Stimulated activated CD4-positive, alpha-beta T cell treated with anti-CD3 and anti-CD28 coated beads, Interleukin-1b, Interleukin-23, amount 100 ng/mL, for 24 hours (primary cell): ENCODE measurements around the gene PEX10.
"Not testable (repeated sequence)": the region's sequence is repeated elsewhere in the genome, so short reads cannot be mapped to it uniquely, and the experiment has no call there.

Source experiments
- DNase-seq, 4 experiments: peaks; one replicate each; pipeline ENCODE4 v3.0.0-alpha.2; 2020; ENCODE audit warnings: low read depth in 4 of 4, low spot score in 1 of 4

Gene PEX10

GRCh38 chr1:2443277-2444137 lies 31.1 kb upstream of the PEX10 start:
- no peak for DNase-seq

GRCh38 chr1:2442661-2443060 lies 30.3 kb upstream of the PEX10 start:
- no peak for DNase-seq

DNA sequence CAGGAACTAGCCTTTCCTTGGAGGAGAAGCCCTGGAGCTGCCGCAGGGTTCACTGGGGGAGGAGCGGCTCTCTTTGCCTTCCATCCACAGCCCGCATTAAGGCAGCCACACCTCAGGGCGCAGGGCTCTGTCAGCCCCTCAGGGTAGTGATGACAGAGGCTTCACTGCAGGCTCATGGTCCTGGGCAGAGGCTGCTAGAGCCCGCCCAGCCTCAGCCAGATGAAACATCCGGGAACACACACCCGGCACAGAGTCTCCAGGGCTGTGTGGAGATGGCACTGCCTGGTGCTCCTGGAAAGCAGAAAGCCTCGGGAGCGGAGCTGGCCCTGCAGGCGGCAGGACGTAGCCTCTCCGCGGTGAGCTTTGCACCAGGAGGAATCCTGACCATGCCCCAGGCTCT lies 29.4 kb upstream of the PEX10 start:
- no peak for DNase-seq

DNA sequence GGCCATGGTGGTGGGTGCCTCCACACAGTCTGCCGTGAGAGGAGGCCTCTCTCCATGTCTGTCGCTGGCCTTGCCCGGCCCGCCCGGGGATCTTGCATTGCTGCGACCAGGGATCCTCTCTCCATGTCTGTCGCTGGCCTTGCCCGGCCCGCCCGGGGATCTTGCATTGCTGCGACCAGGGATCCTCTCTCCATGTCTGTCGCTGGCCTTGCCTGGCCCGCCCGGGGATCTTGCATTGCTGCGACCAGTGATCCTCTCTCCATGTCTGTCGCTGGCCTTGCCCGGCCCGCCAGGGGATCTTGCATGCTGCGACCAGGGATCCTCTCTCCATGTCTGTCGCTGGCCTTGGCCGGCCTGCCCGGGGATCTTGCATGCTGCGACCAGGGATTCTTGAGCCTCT lies 28.0 kb upstream of the PEX10 start:
- DNase-seq = not testable (repeated sequence)

- DNase-seq = no peak
These were observed 27.0 kb upstream of the PEX10 start for GRCh38 chr1:2439369-2439768.

DNA sequence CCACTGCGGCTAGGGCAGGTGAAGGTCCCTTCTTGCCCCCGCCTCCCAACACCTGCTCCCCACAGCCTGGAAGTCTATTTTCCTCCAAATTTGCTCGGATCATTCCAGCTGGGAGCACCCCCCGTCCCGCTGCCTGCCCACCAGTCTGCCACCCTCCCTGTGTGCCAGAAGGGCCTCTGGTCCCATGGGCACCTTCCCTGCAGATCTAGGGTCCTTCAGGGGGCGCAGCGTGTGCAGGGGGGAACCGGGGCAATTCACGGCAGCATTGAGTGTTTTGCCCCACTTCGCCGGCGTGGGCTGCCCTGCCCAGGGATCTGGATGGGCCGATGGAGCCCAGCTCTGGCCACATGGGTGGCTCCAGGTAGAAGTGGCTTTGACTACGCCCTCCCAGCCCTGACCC lies 26.3 kb upstream of the PEX10 start:
- no peak for DNase-seq

- DNase-seq = no peak
These were observed 25.7 kb upstream of the PEX10 start for GRCh38 chr1:2438038-2438437.

DNA sequence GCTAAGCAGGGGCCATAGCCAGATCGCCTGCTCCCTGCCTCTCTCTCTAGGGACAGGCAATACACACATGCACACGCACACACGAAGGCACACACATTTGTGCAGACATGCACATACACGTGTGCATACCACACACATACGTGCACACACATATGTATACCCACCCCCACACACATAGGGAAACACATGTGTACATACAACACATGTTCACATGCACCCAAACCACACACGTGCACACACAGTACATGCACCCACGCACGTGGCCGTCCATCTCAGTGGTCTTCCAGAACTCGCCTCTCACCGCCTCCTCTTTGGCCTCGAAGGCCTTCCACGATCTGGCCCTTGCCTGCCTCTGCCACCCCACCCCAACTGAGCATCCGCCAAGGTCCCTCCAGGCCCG lies 25.3 kb upstream of the PEX10 start:
- DNase-seq = no peak

- no peak for DNase-seq
These were observed 24.5 kb upstream of the PEX10 start for GRCh38 chr1:2436876-2437275.

GRCh38 chr1:2435746-2436355 lies 23.5 kb upstream of the PEX10 start:
- no peak for DNase-seq

DNA sequence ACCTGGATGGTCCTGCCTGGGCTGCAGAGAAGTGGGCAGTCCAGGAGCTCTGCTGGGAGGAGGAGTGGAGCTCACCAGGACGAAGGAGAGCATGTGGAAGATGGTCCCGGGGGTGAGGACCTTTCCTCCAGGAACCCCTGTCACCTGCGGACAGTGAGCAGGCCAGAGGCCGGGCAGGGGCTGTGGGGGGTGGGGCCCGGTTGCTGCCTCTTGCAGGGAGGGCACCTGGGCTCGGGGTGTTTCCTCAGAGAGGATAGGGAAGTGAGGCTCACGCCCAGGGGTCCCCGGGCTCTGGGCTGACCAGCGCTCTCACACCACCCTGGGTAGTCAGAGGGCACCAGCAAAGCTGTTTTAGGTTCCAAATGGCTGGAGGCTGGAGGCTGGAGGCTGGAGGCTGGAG lies 22.7 kb upstream of the PEX10 start:
- DNase-seq = no peak

- DNase-seq = no peak
These were observed 21.7 kb upstream of the PEX10 start for GRCh38 chr1:2433936-2434655.

- DNase-seq = no peak
These were observed 20.8 kb upstream of the PEX10 start for GRCh38 chr1:2433196-2433595.

- DNase-seq = no peak
These were observed 20.1 kb upstream of the PEX10 start for GRCh38 chr1:2432441-2432844.

DNA sequence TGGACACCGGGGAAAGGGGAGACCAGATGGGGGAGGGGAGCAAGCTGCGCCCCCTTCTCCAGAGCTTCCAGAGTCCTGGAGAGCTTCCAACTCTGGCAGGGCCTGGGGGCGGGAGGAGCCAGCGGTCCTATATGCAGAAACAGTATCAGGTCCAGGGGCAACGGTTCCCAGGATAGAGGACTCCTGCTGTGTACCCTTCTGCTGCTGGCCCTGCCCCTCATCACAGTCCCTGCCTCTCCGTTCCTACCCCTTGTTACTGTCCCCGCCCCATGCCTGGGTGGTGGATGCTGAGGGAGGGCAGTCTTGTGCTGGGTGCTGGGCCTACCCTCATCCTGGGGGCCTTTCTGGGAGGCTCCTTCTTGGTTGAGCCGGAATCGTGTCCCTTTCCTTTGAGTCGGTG lies 19.2 kb upstream of the PEX10 start:
- DNase-seq = no peak

DNA sequence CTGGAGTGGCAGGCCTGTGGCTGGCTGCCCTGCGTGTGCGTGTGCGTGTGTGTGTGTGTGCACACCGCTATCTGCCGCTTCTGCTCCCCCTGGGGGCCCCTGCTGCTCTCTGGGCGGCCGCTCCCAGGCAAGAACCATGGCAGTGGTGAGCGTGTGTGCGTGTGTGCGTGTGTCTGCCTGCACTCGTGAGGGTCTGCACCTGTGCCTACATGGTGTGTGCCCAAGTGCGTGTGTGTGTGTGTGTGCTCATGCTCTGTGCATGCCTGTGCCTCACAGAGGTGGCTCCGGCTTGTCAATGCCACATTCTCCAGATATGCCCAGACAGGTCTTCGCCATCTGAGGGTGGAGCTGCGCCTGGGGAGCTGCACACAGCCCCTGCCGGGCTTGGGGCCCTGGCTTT lies 18.7 kb upstream of the PEX10 start:
- no peak for DNase-seq

GRCh38 chr1:2430592-2430973 lies 18.2 kb upstream of the PEX10 start:
- DNase-seq = no peak

GRCh38 chr1:2429780-2430591 lies 17.6 kb upstream of the PEX10 start:
- DNase-seq = no peak

DNA sequence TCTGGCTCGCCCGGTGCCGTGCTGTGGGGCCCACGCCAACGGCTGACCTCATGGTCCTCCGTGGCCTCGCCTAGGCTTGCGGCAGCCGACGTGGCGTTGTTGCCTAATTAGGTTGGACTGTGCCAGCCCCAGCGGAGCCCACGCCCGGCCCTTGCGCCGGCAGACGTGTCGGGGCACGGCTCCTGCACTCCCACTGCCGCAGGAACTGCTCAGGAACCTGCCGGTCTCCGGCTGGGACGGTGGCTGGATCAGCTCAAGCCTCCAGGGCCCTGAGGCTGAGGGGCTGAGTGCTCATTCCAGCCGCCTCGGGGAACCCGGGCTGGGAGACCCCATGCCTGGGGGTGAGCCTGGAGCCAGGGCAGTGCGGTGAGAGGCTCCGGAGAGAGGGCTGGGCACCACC lies 16.1 kb upstream of the PEX10 start:
- DNase-seq = no peak

GRCh38 chr1:2427976-2428375 lies 15.6 kb upstream of the PEX10 start:
- DNase-seq = no peak

DNA sequence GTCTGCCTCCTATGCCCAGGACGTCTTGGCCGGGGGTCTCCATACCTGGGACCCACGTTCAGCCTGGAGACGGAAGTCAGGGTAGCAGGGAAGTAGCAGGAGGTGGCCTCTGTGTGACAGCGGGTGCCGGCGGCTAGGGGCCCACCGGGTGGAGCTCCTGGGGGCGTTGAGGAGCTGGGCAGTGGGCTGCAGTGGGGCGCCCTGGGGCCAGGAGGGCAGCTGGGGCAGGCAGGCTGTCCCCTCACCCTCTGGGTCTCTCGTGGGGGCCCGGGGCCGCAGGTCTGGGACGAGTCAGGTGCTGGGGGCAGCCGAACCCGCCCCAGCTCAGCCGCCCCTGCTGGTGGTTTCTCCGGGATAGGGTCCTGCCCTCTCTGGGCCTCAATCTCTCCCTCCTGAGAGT lies 14.7 kb upstream of the PEX10 start:
- no peak for DNase-seq
